Islet of Langerhans (tissue), 1 donor: ENCODE data around the gene TMSB15C.

Experiments
- FAIRE-seq: peaks from one replicate; lab custom pipeline; 2011; peaks lifted over from hg19 to GRCh38; lab: Jason Lieb, UNC

The TMSB15C gene

DNA sequence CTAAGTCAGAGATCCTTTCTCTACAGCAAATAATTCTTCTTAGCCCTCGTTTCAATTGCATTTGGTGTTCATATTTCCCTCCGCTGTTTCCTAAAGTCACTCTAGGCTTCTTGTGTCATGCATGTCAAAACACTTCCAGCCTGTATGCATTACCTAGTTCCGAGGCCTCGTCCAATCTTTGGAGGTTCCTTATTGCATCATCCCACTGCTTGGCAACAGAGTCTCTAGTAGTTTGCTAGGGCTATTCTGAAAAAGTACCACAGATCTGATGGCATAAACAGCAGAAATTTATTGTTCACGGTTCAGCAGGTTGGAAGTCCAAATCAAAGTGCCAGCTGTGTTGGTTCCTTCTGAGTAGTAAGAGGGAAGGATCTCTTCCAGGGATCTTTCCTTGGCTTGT lies 30.4 kb downstream of the TMSB15C start:
- FAIRE-seq, result no peak

GRCh38 chrX:104041003-104041402 lies 35.0 kb downstream of the TMSB15C start:
- no peak for FAIRE-seq

DNA sequence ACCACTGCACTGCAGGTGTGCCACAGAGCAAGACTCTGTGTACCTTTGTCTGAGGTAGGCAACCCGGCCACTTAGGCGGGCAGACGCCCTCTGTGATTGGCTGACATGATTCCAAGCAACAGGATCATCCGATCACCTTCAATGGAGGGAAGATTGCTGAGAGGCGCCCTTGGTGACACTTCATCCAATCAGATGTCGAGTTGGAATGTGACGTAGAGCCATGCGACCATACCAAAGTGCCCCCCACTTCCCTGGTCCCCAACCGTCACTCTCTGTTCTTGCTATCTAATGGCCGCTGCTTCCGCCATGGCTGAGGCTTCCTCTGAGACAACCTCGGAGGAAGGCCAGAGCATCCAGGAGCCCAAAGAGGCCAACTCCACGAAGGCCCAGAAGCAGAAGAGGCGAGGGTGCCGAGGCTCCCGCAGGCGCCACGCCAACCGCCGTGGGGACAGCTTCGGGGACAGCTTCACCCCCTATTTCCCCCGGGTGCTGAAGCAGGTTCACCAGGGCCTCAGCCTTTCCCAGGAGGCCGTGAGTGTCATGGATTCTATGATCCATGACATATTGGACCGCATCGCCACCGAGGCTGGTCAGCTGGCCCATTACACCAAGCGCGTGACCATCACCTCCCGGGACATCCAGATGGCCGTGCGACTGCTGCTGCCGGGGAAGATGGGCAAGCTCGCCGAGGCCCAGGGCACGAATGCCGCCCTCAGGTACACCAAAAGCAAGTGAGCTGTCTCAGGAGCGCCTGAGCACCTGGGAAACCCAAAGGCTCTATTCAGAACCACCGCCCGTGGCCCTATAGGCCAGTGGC lies 36.1 kb downstream of the TMSB15C start, which contains the start of gene H2BW2:
TSS of gene H2BW2 (plus strand) at position 268 of the 817 bp plus-strand sequence. CDS start at position 307, 39 bp downstream.
- FAIRE-seq, result no peak
